ENCODE data around the gene SLC7A8. TPM values are rescaled to one million over a fixed set of nuclear protein-coding genes. Genes with fewer than 3 reads are reported as not detected.

SLC7A8 gene
- total RNA-seq, 1 donor from 2014 or later: 62.3 TPM

GRCh38 chr14:23163830-23164229 is 19.6 kb downstream of the SLC7A8 start:
- TF ChIP-seq CTCF (IDR thresholded peaks at IDR 0.05; ENCODE audit: unreplicated experiment): no peak
- Mint-ChIP-seq H3K27me3 (ENCODE audit: low read depth) (no peaks in the 10 kb centered on the region), H3K27ac (no peak overlapping the region), H3K4me3 (no peak overlapping the region), H3K9me3 (no peaks in the 10 kb centered on the region), H3K36me3 (peaks cover 20% of the 10 kb centered on the region), H3K4me1 (peaks cover 65% of the 10 kb centered on the region)
- DNase-seq (ENCODE audit: low spot score in 2 of 2, unreplicated experiment in 2 of 2): no peak

GRCh38 chr14:23162800-23163199 is 20.7 kb downstream of the SLC7A8 start:
- Mint-ChIP-seq H3K27me3 (ENCODE audit: low read depth) (no peaks in the 10 kb centered on the region), H3K27ac (no peak overlapping the region), H3K9me3 (no peaks in the 10 kb centered on the region), H3K36me3 (peaks cover 23% of the 10 kb centered on the region), H3K4me1 (peaks cover 58% of the 10 kb centered on the region), H3K4me3 (no peak overlapping the region)
- no peak for TF ChIP-seq CTCF (IDR thresholded peaks at IDR 0.05; ENCODE audit: unreplicated experiment)
- DNase-seq (ENCODE audit: low spot score in 2 of 2, unreplicated experiment in 2 of 2): no peak

- DNase-seq (ENCODE audit: low spot score in 2 of 2, unreplicated experiment in 2 of 2): no peak
- H3K4me1 Mint-ChIP-seq: peaks cover 50% of the 10 kb centered on the region
- no peak overlapping the region for H3K27ac Mint-ChIP-seq
- no peaks in the 10 kb centered on the region for H3K9me3 Mint-ChIP-seq
- no peak for TF ChIP-seq CTCF (IDR thresholded peaks at IDR 0.05; ENCODE audit: unreplicated experiment)
- H3K27me3 Mint-ChIP-seq (ENCODE audit: low read depth): no peaks in the 10 kb centered on the region
- peaks cover 29% of the 10 kb centered on the region for H3K36me3 Mint-ChIP-seq
- H3K4me3 Mint-ChIP-seq: no peak overlapping the region
These were observed 21.5 kb downstream of the SLC7A8 start for GRCh38 chr14:23162005-23162404.

- peaks cover 25% of the 10 kb centered on the region for H3K36me3 Mint-ChIP-seq
- H3K9me3 Mint-ChIP-seq: no peaks in the 10 kb centered on the region
- H3K4me1 Mint-ChIP-seq: peaks cover 40% of the 10 kb centered on the region
These were observed 22.4 kb downstream of the SLC7A8 start for GRCh38 chr14:23160924-23161522.

GRCh38 chr14:23159532-23159931 is 23.9 kb downstream of the SLC7A8 start:
- no peak for DNase-seq (ENCODE audit: low spot score in 2 of 2, unreplicated experiment in 2 of 2)
- H3K27me3 Mint-ChIP-seq (ENCODE audit: low read depth): no peaks in the 10 kb centered on the region
- H3K36me3 Mint-ChIP-seq: peaks cover 17% of the 10 kb centered on the region
- no peak for TF ChIP-seq CTCF (IDR thresholded peaks at IDR 0.05; ENCODE audit: unreplicated experiment)
- peak overlapping the region; percentile 21 for H3K27ac Mint-ChIP-seq
- H3K4me3 Mint-ChIP-seq: no peak overlapping the region
- H3K4me1 Mint-ChIP-seq: peaks cover 48% of the 10 kb centered on the region
- no peaks in the 10 kb centered on the region for H3K9me3 Mint-ChIP-seq

More at GRCh38 chr14:23160924-23161522, 22.4 kb downstream of the SLC7A8 start:
- peak overlapping the region; percentile 77 for H3K27ac Mint-ChIP-seq
- H3K27me3 Mint-ChIP-seq (ENCODE audit: low read depth): no peaks in the 10 kb centered on the region
- H3K4me3 Mint-ChIP-seq: peak overlapping the region; percentile 11
- DNase-seq (ENCODE audit: low spot score in 2 of 2, unreplicated experiment in 2 of 2): no peak
- TF ChIP-seq CTCF (IDR thresholded peaks at IDR 0.05; ENCODE audit: unreplicated experiment): no peak
